Tibial artery (tissue), 4 donors: Measurements from ENCODE around the gene PLIN1.

Source experiments
- DNase-seq, 2 donors: peaks; one replicate each; pipeline ENCODE4 v3.0.0-alpha.2; 2019
- H3K27ac ChIP-seq, 2 donors: fragments of 200-600 bp; sonication (generic) in 1 of 2; 1 replicate in 1 of 2; 2 replicates in 1 of 2; pipeline ENCODE4 v1.5.1; 2018 to 2019; ENCODE audit warnings: mild to moderate bottlenecking in 1 of 2
- H3K27me3 ChIP-seq, 2 donors: fragments of 200-600 bp; sonication (generic) in 1 of 2; one replicate each; pipeline versions ENCODE4 v1.5.1 to v1.6.0; 2016 to 2019
- H3K36me3 ChIP-seq, 3 donors: fragments of 200-600 bp; sonication (generic) in 2 of 3; one replicate each; pipeline ENCODE4 v1.5.1; 2016 to 2019; ENCODE audit warnings: mild to moderate bottlenecking in 2 of 3
- H3K4me1 ChIP-seq, 4 donors: fragments of 200-600 bp; sonication (generic) in 2 of 4; 1 replicate in 3 of 4; 2 replicates in 1 of 4; pipeline ENCODE4 v1.5.1; 2016 to 2019
- H3K4me3 ChIP-seq, 2 donors: fragments of 200-600 bp; sonication (generic) in 1 of 2; 1 replicate in 1 of 2; 2 replicates in 1 of 2; pipeline ENCODE4 v1.5.1; 2018 to 2019; ENCODE audit warnings: mild to moderate bottlenecking in 2 of 2
- H3K9me3 ChIP-seq, 3 donors: fragments of 200-600 bp; sonication (generic) in 1 of 3; one replicate each; pipeline ENCODE4 v1.5.1; 2016 to 2019
- intact Hi-C: fragments of 100-400 bp; cut with DNase I; formaldehyde crosslinking; loops from one replicate; pipeline ENCODE4 v1.15.0; 2023; ENCODE audit warnings: low total_unique reads
- TF ChIP-seq, protein P1 (sequence below), 2 experiments: fragments of 200-600 bp in 1 of 2; fragments of 450-650 bp in 1 of 2; IDR thresholded peaks; one replicate each; pipeline ENCODE4 v1.5.1; 2017 to 2019; ENCODE audit warnings: antibody characterized with exemption in 2 of 2, mild to moderate bottlenecking in 1 of 2, moderate library complexity in 1 of 2

Gene PLIN1, protein sequence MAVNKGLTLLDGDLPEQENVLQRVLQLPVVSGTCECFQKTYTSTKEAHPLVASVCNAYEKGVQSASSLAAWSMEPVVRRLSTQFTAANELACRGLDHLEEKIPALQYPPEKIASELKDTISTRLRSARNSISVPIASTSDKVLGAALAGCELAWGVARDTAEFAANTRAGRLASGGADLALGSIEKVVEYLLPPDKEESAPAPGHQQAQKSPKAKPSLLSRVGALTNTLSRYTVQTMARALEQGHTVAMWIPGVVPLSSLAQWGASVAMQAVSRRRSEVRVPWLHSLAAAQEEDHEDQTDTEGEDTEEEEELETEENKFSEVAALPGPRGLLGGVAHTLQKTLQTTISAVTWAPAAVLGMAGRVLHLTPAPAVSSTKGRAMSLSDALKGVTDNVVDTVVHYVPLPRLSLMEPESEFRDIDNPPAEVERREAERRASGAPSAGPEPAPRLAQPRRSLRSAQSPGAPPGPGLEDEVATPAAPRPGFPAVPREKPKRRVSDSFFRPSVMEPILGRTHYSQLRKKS

DNA sequence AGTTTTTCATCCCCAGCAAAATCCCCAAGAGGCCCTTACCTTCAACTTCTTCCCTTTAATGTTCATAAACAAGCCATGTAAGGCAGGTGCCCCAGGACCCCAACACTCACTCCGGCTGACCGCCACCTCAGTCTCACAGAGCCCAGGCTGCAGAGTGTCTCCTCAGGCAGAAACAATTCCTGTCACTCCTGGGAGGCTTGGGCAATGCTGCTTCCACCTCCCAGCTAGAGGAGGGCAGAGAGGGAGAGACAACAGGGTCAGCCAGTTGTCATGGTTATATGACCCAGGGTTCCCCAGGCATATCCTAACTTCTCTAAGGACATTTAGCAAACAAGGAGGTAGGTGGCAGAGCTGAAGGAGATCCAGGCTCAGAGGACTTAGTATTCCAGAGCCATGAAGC, at the start of gene PLIN1:
TSS of gene PLIN1 (minus strand) at position 156 of the 400 bp plus-strand sequence. CDS start 1,878 bp downstream, outside the sequence.
- Histone ChIP-seq H3K4me3 (no peak within 1 kb of the TSS), H3K27ac (peak within 1 kb of the TSS; percentile 31 to 43)

DNA sequence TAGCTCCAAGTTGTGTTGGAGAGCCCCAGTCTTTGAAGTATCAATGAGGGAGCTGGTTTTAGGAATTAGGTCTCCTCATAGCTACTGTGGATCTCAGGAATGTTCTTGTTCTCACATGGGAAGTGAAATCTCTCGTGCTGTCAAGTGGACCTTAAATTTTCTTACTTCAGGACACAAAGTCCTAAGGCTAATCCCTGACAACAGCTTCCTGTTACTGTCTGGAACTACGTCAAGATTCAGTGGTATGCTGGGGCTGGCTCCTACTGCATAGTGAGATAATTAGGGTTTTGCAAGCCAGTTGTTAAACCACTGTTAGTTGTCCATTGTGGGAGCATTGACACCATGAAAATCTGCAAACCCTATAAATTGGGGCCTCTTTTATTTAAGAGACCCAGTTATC, 49.1 kb upstream of the PLIN1 start:
- intact Hi-C loops = no loop called here
- Histone ChIP-seq H3K27ac (no peak overlapping the region), H3K9me3 (peaks cover 0 to 8% (median 0%) of the 10 kb centered on the region in 3 donors), H3K4me1 (no peaks in the 10 kb centered on the region), H3K4me3 (no peak overlapping the region), H3K36me3 (no peaks in the 10 kb centered on the region), H3K27me3 (no peaks in the 10 kb centered on the region)
- DNase-seq = no peak
- TF ChIP-seq, protein P1, sequence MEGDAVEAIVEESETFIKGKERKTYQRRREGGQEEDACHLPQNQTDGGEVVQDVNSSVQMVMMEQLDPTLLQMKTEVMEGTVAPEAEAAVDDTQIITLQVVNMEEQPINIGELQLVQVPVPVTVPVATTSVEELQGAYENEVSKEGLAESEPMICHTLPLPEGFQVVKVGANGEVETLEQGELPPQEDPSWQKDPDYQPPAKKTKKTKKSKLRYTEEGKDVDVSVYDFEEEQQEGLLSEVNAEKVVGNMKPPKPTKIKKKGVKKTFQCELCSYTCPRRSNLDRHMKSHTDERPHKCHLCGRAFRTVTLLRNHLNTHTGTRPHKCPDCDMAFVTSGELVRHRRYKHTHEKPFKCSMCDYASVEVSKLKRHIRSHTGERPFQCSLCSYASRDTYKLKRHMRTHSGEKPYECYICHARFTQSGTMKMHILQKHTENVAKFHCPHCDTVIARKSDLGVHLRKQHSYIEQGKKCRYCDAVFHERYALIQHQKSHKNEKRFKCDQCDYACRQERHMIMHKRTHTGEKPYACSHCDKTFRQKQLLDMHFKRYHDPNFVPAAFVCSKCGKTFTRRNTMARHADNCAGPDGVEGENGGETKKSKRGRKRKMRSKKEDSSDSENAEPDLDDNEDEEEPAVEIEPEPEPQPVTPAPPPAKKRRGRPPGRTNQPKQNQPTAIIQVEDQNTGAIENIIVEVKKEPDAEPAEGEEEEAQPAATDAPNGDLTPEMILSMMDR (IDR thresholded peaks at IDR 0.05) = no peak

More for the DNA sequence above, at the start of gene PLIN1:
- Histone ChIP-seq H3K27me3 (no peaks in the 10 kb centered on the region), H3K36me3 (peaks cover 0 to 15% (median 5%) of the 10 kb centered on the region in 3 donors), H3K4me1 (peaks cover 0 to 28% (median 9%) of the 10 kb centered on the region in 4 donors), H3K9me3 (no peaks in the 10 kb centered on the region)
- intact Hi-C loops = no loop called here
- TF ChIP-seq, protein P1 (IDR thresholded peaks at IDR 0.05) = no peak
- DNase-seq = no peak

DNA sequence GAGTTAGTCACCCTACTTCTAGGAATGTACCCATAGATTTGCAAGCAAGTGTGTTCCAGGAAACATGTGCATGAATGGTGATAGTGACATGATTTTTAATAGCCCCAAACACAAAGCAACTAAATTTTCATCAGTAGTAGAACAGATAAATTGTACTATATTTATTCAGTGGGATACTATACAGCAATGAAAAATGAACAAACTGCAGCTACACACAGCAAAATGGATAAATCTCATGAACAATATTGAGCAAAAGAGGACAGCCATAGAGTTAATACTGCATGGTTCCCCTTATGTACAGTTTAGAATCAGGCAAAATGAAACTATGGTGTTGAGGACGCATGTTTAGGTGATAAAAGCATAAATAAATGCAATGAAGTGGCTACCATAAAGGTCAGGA, 45.9 kb upstream of the PLIN1 start:
- Histone ChIP-seq H3K4me3 (no peak overlapping the region), H3K27ac (no peak overlapping the region), H3K36me3 (no peaks in the 10 kb centered on the region), H3K4me1 (no peaks in the 10 kb centered on the region), H3K9me3 (peaks cover 0 to 8% (median 0%) of the 10 kb centered on the region in 3 donors), H3K27me3 (no peaks in the 10 kb centered on the region)
- intact Hi-C loops = no loop called here
- no peak for DNase-seq
- TF ChIP-seq, protein P1 (IDR thresholded peaks at IDR 0.05) = no peak

DNA sequence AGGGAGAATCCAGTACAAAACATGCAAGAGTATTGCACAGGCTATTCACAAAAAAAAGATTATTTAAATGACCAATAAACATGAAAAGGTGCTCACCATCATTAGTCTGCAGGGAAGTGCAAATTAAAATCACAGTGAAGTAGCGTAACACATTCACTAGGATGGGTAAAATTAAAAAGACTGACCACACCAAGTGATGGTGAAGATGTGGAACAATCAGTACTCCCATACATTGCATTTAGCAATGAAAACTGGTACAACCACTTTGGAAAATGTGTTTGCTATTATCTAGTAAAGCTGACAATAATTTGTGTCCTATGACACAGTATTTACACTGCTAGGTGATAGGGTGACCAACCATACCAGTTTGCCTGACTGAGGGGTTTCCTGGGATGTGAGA, 45.5 kb upstream of the PLIN1 start:
- Histone ChIP-seq H3K4me1 (no peaks in the 10 kb centered on the region), H3K36me3 (no peaks in the 10 kb centered on the region), H3K9me3 (peaks cover 0 to 8% (median 0%) of the 10 kb centered on the region in 3 donors), H3K27me3 (no peaks in the 10 kb centered on the region), H3K27ac (no peak overlapping the region), H3K4me3 (no peak overlapping the region)
- intact Hi-C loops = no loop called here
- DNase-seq = no peak
- TF ChIP-seq, protein P1 (IDR thresholded peaks at IDR 0.05) = no peak

DNA sequence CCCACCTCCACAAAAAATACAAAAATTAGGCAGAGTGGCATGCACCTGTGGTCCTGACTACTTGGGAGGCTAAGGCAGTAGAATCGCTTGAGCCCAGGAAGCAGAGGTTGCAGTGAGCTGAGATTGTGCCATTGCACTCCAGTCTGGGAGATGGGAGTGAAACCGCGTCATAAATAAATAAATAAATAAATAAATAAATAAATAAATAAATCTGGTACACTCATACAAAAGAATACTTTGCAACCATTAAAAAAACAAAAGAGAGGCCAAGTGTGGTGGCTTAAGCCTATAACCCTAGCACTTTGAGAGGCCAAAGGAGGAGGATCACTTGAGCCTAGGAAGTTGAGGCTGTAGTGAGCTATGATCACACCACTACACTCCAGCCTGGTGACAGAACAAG, 43.9 kb upstream of the PLIN1 start:
- Histone ChIP-seq H3K4me1 (no peaks in the 10 kb centered on the region), H3K9me3 (peaks cover 0 to 8% (median 0%) of the 10 kb centered on the region in 3 donors), H3K27ac (no peak overlapping the region), H3K36me3 (no peaks in the 10 kb centered on the region), H3K4me3 (no peak overlapping the region), H3K27me3 (no peaks in the 10 kb centered on the region)
- DNase-seq = no peak
- TF ChIP-seq, protein P1 (IDR thresholded peaks at IDR 0.05) = no peak
- intact Hi-C loops = no loop called here
